Measurements from ENCODE around the gene LGMN.
"Not testable (repeated sequence)": the region's sequence is repeated elsewhere in the genome, so short reads cannot be mapped to it uniquely, and the experiment has no call there.

Gene LGMN

GRCh38 chr14:92748259-92749016, at the start of gene LGMN:
TSS of gene LGMN (minus strand) at chr14:92748627. CDS start at chr14:92732786, 15,841 bp downstream.
- DNase-seq: peak; percentile 84
- H3K27me3 Mint-ChIP-seq: peaks cover 41% of the 10 kb centered on the region
- peaks cover 39% of the 10 kb centered on the region for H3K4me1 Mint-ChIP-seq (ENCODE audit: low read depth)
- H3K36me3 Mint-ChIP-seq (ENCODE audit: low read depth): no peaks in the 10 kb centered on the region
- H3K9me3 Mint-ChIP-seq: no peaks in the 10 kb centered on the region
- H3K27ac Mint-ChIP-seq: peak within 1 kb of the TSS; percentile 81
- H3K4me3 Mint-ChIP-seq: peak within 1 kb of the TSS; percentile 75

- Mint-ChIP-seq H3K36me3 (ENCODE audit: low read depth) (peaks cover 34% of the 10 kb centered on the region), H3K9me3 (peaks cover 20% of the 10 kb centered on the region), H3K27ac (peak overlapping the region; percentile 95), H3K4me3 (peak overlapping the region; percentile 96), H3K27me3 (no peaks in the 10 kb centered on the region), H3K4me1 (ENCODE audit: low read depth) (peaks cover 45% of the 10 kb centered on the region)
- DNase-seq: no peak
Measured at GRCh38 chr14:92794961-92795360, 46.5 kb upstream of the LGMN start.

- Mint-ChIP-seq H3K27ac (peak overlapping the region; percentile 95), H3K36me3 (ENCODE audit: low read depth) (peaks cover 30% of the 10 kb centered on the region), H3K27me3 (no peaks in the 10 kb centered on the region), H3K4me1 (ENCODE audit: low read depth) (peaks cover 40% of the 10 kb centered on the region), H3K4me3 (peak overlapping the region; percentile 96), H3K9me3 (peaks cover 23% of the 10 kb centered on the region)
- DNase-seq: no peak
Measured at GRCh38 chr14:92794547-92794941, 46.1 kb upstream of the LGMN start.

- Mint-ChIP-seq H3K4me3 (peak within 1 kb of the TSS; percentile 96), H3K36me3 (ENCODE audit: low read depth) (peaks cover 30% of the 10 kb centered on the region), H3K27ac (peak within 1 kb of the TSS; percentile 95), H3K9me3 (peaks cover 29% of the 10 kb centered on the region), H3K4me1 (ENCODE audit: low read depth) (peaks cover 40% of the 10 kb centered on the region), H3K27me3 (no peaks in the 10 kb centered on the region)
- peak; percentile 100 for DNase-seq
Measured at GRCh38 chr14:92793709-92794546, 45.5 kb upstream of the LGMN start, which contains the start of gene GOLGA5. TSS of gene GOLGA5 (plus strand) at chr14:92794305. CDS start at chr14:92797438, 3,133 bp downstream.

- Mint-ChIP-seq H3K27ac (no peak overlapping the region), H3K27me3 (no peaks in the 10 kb centered on the region), H3K4me1 (ENCODE audit: low read depth) (peaks cover 34% of the 10 kb centered on the region), H3K9me3 (peaks cover 33% of the 10 kb centered on the region), H3K4me3 (no peak overlapping the region), H3K36me3 (ENCODE audit: low read depth) (peaks cover 20% of the 10 kb centered on the region)
- no peak for DNase-seq
Measured at GRCh38 chr14:92792885-92793284, 44.5 kb upstream of the LGMN start.

GRCh38 chr14:92789457-92790089, 41.1 kb upstream of the LGMN start:
- peaks cover 33% of the 10 kb centered on the region for H3K9me3 Mint-ChIP-seq
- peaks cover 18% of the 10 kb centered on the region for H3K4me1 Mint-ChIP-seq (ENCODE audit: low read depth)
- peaks cover 6% of the 10 kb centered on the region for H3K36me3 Mint-ChIP-seq (ENCODE audit: low read depth)
- DNase-seq: no peak
- H3K4me3 Mint-ChIP-seq: no peak overlapping the region
- H3K27me3 Mint-ChIP-seq: no peaks in the 10 kb centered on the region
- no peak overlapping the region for H3K27ac Mint-ChIP-seq

- Mint-ChIP-seq H3K27me3 (no peaks in the 10 kb centered on the region), H3K9me3 (peaks cover 24% of the 10 kb centered on the region), H3K27ac (no peak overlapping the region), H3K4me1 (ENCODE audit: low read depth) (peaks cover 10% of the 10 kb centered on the region), H3K36me3 (ENCODE audit: low read depth) (no peaks in the 10 kb centered on the region), H3K4me3 (no peak overlapping the region)
- DNase-seq: no peak
Measured at GRCh38 chr14:92787554-92787953, 39.1 kb upstream of the LGMN start.

GRCh38 chr14:92786427-92786756, 38.0 kb upstream of the LGMN start:
- H3K27ac Mint-ChIP-seq: no peak overlapping the region
- no peaks in the 10 kb centered on the region for H3K27me3 Mint-ChIP-seq
- H3K36me3 Mint-ChIP-seq (ENCODE audit: low read depth): no peaks in the 10 kb centered on the region
- H3K9me3 Mint-ChIP-seq: peaks cover 21% of the 10 kb centered on the region
- no peak overlapping the region for H3K4me3 Mint-ChIP-seq
- peaks cover 10% of the 10 kb centered on the region for H3K4me1 Mint-ChIP-seq (ENCODE audit: low read depth)
- no peak for DNase-seq

GRCh38 chr14:92785667-92786426, 37.4 kb upstream of the LGMN start:
- Mint-ChIP-seq H3K27ac (no peak overlapping the region), H3K36me3 (ENCODE audit: low read depth) (no peaks in the 10 kb centered on the region), H3K9me3 (peaks cover 19% of the 10 kb centered on the region), H3K4me3 (no peak overlapping the region), H3K27me3 (no peaks in the 10 kb centered on the region), H3K4me1 (ENCODE audit: low read depth) (peaks cover 10% of the 10 kb centered on the region)
- no peak for DNase-seq

- Mint-ChIP-seq H3K4me3 (no peak overlapping the region), H3K9me3 (peaks cover 4% of the 10 kb centered on the region), H3K4me1 (ENCODE audit: low read depth) (peaks cover 17% of the 10 kb centered on the region), H3K27ac (no peak overlapping the region), H3K36me3 (ENCODE audit: low read depth) (no peaks in the 10 kb centered on the region), H3K27me3 (no peaks in the 10 kb centered on the region)
- no peak for DNase-seq
Measured at GRCh38 chr14:92783813-92784431, 35.5 kb upstream of the LGMN start.

GRCh38 chr14:92781350-92781749, 32.9 kb upstream of the LGMN start:
- H3K9me3 Mint-ChIP-seq: no peaks in the 10 kb centered on the region
- no peak overlapping the region for H3K27ac Mint-ChIP-seq
- peaks cover 13% of the 10 kb centered on the region for H3K4me1 Mint-ChIP-seq (ENCODE audit: low read depth)
- no peak for DNase-seq
- no peak overlapping the region for H3K4me3 Mint-ChIP-seq
- no peaks in the 10 kb centered on the region for H3K27me3 Mint-ChIP-seq
- H3K36me3 Mint-ChIP-seq (ENCODE audit: low read depth): no peaks in the 10 kb centered on the region

GRCh38 chr14:92780444-92781232, 32.2 kb upstream of the LGMN start:
- Mint-ChIP-seq H3K36me3 (ENCODE audit: low read depth) (no peaks in the 10 kb centered on the region), H3K27me3 (no peaks in the 10 kb centered on the region), H3K4me1 (ENCODE audit: low read depth) (peaks cover 14% of the 10 kb centered on the region), H3K9me3 (no peaks in the 10 kb centered on the region), H3K27ac (no peak overlapping the region), H3K4me3 (no peak overlapping the region)
- DNase-seq: no peak

GRCh38 chr14:92778868-92779565, 30.6 kb upstream of the LGMN start:
- not testable (repeated sequence) for H3K27ac Mint-ChIP-seq; H3K9me3 Mint-ChIP-seq; H3K27me3 Mint-ChIP-seq; DNase-seq; H3K4me3 Mint-ChIP-seq; H3K36me3 Mint-ChIP-seq (ENCODE audit: low read depth)
- H3K4me1 Mint-ChIP-seq (ENCODE audit: low read depth): peaks cover 22% of the 10 kb centered on the region

Data from activated T-cell treated with anti-CD3 and anti-CD28 coated beads, Interleukin-2, amount 50 U/mL, for 24 hours (primary cell).